ENCODE results near the gene TXNL4A.

The TXNL4A gene

DNA sequence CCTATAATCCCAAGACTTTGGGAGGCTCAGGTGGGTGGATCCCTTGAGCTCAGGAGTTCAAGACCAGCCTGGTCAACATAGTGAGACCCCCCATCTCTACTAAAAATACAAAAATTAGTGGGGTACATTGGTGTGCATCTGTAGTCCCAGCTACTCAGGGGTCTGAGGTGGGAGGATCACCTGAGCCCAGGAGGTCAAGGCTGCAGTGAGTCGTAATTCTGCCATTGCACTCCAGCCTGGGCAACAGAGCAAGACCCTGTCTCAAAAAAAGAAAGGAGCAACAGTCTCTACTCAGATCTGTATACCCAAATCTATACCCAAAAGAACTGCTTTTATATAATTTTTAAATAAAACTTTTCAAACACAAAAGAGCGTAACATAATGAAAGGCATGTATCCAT lies 29.4 kb downstream of the TXNL4A start:
- Histone ChIP-seq H3K36me3 (ENCODE audit: control insufficient read depth, insufficient read depth, low read length) (no peaks in the 10 kb centered on the region), H3K27me3 (ENCODE audit: control insufficient read depth, insufficient read depth, low read length, poor library complexity, severe bottlenecking) (peaks cover 58% of the 10 kb centered on the region), H3K9me3 (ENCODE audit: control insufficient read depth, low read length) (no peaks in the 10 kb centered on the region), H3K27ac (ENCODE audit: insufficient read depth, low read depth, low read length, poor library complexity, severe bottlenecking) (no peak overlapping the region), H3K4me1 (ENCODE audit: control insufficient read depth, insufficient read depth, low read length) (peaks cover 25% of the 10 kb centered on the region), H3K4me3 (ENCODE audit: insufficient read depth, low read depth, low read length) (no peak overlapping the region)
- 98 to 100% methylated on average over 2 of the region's 2 CpGs for WGBS, 2 experiments

- H3K4me3 ChIP-seq (ENCODE audit: insufficient read depth, low read depth, low read length) = no peak overlapping the region
- peaks cover 57% of the 10 kb centered on the region for H3K27me3 ChIP-seq (ENCODE audit: control insufficient read depth, insufficient read depth, low read length, poor library complexity, severe bottlenecking)
- no peaks in the 10 kb centered on the region for H3K36me3 ChIP-seq (ENCODE audit: control insufficient read depth, insufficient read depth, low read length)
- WGBS, 2 experiments = 87 to 94% methylated on average over 2 of the region's 2 CpGs
- peaks cover 26% of the 10 kb centered on the region for H3K4me1 ChIP-seq (ENCODE audit: control insufficient read depth, insufficient read depth, low read length)
- no peak overlapping the region for H3K27ac ChIP-seq (ENCODE audit: insufficient read depth, low read depth, low read length, poor library complexity, severe bottlenecking)
- no peaks in the 10 kb centered on the region for H3K9me3 ChIP-seq (ENCODE audit: control insufficient read depth, low read length)
These were observed 32.1 kb downstream of the TXNL4A start for GRCh38 chr18:79956276-79956675.

- 90 to 91% methylated on average over 12 of the region's 12 CpGs for WGBS, 2 experiments
- Histone ChIP-seq H3K4me3 (ENCODE audit: insufficient read depth, low read depth, low read length) (no peak overlapping the region), H3K27me3 (ENCODE audit: control insufficient read depth, insufficient read depth, low read length, poor library complexity, severe bottlenecking) (peaks cover 53% of the 10 kb centered on the region), H3K4me1 (ENCODE audit: control insufficient read depth, insufficient read depth, low read length) (peaks cover 18% of the 10 kb centered on the region), H3K9me3 (ENCODE audit: control insufficient read depth, low read length) (no peaks in the 10 kb centered on the region), H3K27ac (ENCODE audit: insufficient read depth, low read depth, low read length, poor library complexity, severe bottlenecking) (no peak overlapping the region), H3K36me3 (ENCODE audit: control insufficient read depth, insufficient read depth, low read length) (no peaks in the 10 kb centered on the region)
These were observed 32.9 kb downstream of the TXNL4A start for GRCh38 chr18:79955302-79956075.

DNA sequence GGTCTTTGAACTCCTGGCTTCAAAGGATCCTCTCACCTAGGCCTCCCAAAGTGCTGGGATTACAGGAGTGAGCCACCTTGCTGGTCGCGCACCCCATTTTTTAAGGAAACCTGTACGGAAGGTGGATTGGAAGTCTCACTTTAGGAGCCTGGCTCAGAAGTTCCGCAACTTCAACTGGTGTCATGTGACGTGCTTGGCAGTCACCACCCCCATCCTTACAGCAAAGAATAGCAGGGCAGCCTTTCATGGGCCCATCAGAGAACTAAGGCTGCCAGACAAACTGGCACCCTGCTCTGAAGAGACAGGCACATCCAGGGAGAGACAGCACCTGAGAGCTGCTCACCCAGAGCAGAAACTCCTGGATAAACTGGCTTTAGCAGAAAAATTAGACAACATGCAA lies 33.6 kb downstream of the TXNL4A start:
- H3K27ac ChIP-seq (ENCODE audit: insufficient read depth, low read depth, low read length, poor library complexity, severe bottlenecking) = no peak overlapping the region
- no peaks in the 10 kb centered on the region for H3K9me3 ChIP-seq (ENCODE audit: control insufficient read depth, low read length)
- 71 to 79% methylated on average over 5 of the region's 5 CpGs for WGBS, 2 experiments
- peaks cover 60% of the 10 kb centered on the region for H3K27me3 ChIP-seq (ENCODE audit: control insufficient read depth, insufficient read depth, low read length, poor library complexity, severe bottlenecking)
- no peak overlapping the region for H3K4me3 ChIP-seq (ENCODE audit: insufficient read depth, low read depth, low read length)
- peaks cover 13% of the 10 kb centered on the region for H3K4me1 ChIP-seq (ENCODE audit: control insufficient read depth, insufficient read depth, low read length)
- no peaks in the 10 kb centered on the region for H3K36me3 ChIP-seq (ENCODE audit: control insufficient read depth, insufficient read depth, low read length)

DNA sequence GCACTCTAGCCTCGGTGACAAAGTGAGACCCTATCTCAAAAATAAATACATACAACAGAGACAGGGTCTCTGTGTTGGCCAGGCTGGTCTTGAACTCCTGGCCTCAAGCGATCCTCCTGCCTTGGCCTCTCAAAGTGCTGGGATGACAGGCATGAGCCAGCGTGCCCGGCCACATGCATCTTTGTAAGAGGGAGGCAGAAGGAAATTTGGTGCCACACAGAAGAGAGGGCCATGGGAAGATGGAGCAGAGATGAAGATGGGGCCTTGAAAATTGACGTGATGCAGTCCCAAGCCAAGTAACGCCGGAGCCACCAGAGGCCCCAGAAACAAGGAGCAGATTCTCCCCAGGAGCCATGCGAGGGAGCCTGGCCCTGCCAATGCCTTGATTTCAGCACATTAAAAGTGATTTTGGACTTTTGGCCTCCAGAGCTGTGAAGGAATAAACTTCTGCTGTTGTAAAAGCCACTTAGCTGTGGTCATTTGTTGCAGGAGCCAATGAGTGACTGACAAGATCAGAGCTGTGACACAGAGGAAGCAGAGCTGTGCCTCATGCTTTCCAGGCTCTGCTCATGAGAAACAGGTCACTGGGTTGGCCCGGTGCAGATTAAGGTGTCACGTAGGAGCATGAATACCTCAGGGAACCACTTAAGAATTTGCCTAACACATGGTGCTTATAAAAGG lies 34.3 kb downstream of the TXNL4A start:
- H3K4me1 ChIP-seq (ENCODE audit: control insufficient read depth, insufficient read depth, low read length) = peaks cover 10% of the 10 kb centered on the region
- H3K4me3 ChIP-seq (ENCODE audit: insufficient read depth, low read depth, low read length) = no peak overlapping the region
- no peaks in the 10 kb centered on the region for H3K9me3 ChIP-seq (ENCODE audit: control insufficient read depth, low read length)
- peaks cover 61% of the 10 kb centered on the region for H3K27me3 ChIP-seq (ENCODE audit: control insufficient read depth, insufficient read depth, low read length, poor library complexity, severe bottlenecking)
- H3K36me3 ChIP-seq (ENCODE audit: control insufficient read depth, insufficient read depth, low read length) = no peaks in the 10 kb centered on the region
- 87 to 89% methylated on average over 10 of the region's 10 CpGs for WGBS, 2 experiments
- no peak overlapping the region for H3K27ac ChIP-seq (ENCODE audit: insufficient read depth, low read depth, low read length, poor library complexity, severe bottlenecking)

DNA sequence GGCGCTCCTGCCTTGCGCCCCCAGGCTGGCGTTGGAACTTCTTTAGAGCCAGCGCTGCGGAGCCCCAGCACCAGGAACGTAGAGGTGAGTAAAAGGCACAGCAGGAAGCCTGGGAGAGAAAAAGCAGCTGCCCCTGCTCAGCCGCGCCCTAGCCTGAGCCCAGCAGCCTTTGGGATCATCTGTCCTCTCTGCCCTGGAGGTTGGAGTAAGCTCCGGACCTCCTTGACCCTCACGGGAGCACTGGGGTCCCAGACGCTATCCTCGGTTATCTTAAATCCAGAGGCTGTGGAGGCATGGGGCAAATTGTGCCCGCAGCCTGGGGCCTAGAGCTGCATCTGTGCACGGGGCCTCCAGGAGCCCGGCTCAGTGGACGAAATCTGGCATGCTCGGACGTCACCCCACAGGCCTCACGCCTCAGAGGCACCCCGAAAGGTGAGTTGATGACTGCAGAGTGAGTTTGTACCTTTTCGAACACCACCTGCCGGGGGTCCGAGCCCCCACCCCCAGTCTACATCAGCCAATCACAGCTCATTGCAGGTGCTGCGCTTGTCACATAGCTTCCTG lies 35.3 kb downstream of the TXNL4A start:
- 31 to 32% methylated on average over 24 of the region's 24 CpGs for WGBS, 2 experiments
- no peaks in the 10 kb centered on the region for H3K9me3 ChIP-seq (ENCODE audit: control insufficient read depth, low read length)
- peaks cover 10% of the 10 kb centered on the region for H3K4me1 ChIP-seq (ENCODE audit: control insufficient read depth, insufficient read depth, low read length)
- H3K36me3 ChIP-seq (ENCODE audit: control insufficient read depth, insufficient read depth, low read length) = no peaks in the 10 kb centered on the region
- no peak overlapping the region for H3K4me3 ChIP-seq (ENCODE audit: insufficient read depth, low read depth, low read length)
- H3K27me3 ChIP-seq (ENCODE audit: control insufficient read depth, insufficient read depth, low read length, poor library complexity, severe bottlenecking) = peaks cover 61% of the 10 kb centered on the region
- H3K27ac ChIP-seq (ENCODE audit: insufficient read depth, low read depth, low read length, poor library complexity, severe bottlenecking) = no peak overlapping the region

DNA sequence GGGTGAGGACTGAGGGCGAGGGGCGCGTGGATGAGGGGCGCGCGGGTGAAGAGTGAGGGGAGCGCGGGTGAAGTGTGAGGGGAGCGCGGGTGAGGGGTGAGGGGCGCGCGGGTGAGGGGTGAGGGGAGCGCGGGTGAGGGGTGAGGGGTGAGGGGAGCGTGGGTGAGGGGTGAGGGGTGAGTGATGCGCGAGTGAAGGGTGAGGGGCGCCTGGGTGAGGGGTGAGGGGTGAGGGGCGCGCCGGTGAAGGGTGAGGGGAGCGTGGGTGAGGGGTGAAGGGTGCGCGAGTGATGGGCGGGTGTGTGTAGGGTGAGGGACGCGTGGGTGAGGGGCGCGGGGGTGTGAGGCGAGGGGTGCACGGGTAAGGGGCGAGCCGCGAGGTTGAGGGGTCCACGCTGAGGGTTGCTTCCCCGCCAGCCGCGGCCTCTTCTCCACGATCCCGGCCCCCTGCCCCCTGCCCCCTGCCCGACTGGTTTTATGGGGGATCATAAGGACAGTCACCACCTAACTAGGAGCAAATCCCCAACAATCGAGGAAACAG lies 35.8 kb downstream of the TXNL4A start:
- H3K27ac ChIP-seq (ENCODE audit: insufficient read depth, low read depth, low read length, poor library complexity, severe bottlenecking) = no peak overlapping the region
- peaks cover 61% of the 10 kb centered on the region for H3K27me3 ChIP-seq (ENCODE audit: control insufficient read depth, insufficient read depth, low read length, poor library complexity, severe bottlenecking)
- WGBS, 2 experiments = 6 to 7% methylated on average over 43 of the region's 43 CpGs
- H3K36me3 ChIP-seq (ENCODE audit: control insufficient read depth, insufficient read depth, low read length) = no peaks in the 10 kb centered on the region
- no peaks in the 10 kb centered on the region for H3K9me3 ChIP-seq (ENCODE audit: control insufficient read depth, low read length)
- H3K4me3 ChIP-seq (ENCODE audit: insufficient read depth, low read depth, low read length) = peak overlapping the region; percentile 60
- H3K4me1 ChIP-seq (ENCODE audit: control insufficient read depth, insufficient read depth, low read length) = peaks cover 10% of the 10 kb centered on the region

DNA sequence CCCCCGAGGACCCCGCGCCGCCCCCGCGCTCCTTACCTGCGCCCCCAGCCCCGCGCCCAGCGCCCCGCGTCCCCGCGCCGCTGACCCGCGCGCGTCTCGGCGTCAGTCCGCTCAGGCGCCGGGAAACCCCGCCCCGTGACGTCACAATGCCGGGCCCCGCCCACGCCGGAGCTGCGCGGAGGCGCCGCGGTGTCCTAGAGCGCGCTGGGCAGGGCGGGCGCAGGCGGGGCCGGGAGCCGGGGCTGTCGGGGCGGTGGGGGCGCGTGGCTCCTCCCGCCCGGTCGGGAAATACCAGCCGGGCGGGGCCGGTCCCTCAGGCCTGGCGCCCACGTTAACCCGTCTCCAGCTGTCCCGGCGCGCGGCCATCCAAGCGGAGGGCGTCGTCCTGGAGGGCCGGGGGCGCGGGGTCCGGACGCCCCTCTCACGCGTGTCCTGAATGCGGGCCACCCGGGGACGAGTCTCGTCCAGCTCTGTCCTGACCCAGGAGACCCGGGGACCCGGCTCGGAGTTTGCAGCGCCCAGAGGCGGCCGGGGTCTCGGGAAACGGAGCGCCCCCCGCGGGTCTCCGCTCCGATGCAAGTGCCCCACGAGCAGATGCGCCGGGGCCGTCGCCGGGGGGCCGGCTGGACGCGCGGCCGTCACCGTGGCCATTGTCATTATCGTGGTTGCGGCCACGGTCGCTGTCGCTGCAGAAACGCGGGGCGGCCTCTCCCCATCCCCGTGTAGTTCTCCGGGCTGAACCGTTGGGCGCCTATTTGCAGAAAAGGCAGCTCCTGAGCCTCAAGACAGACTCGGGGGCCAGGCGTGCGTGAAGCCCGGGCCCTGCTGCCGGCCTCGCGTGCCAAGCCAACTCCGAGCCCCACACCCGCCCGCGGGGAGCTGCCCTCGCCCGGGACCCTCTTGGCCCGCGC lies 36.6 kb downstream of the TXNL4A start, which contains the start of gene SLC66A2:
SLC66A2 (minus strand) TSS at position 109 of the 911 bp plus-strand sequence. CDS start 727 bp downstream, outside the sequence.
- Histone ChIP-seq H3K27ac (ENCODE audit: insufficient read depth, low read depth, low read length, poor library complexity, severe bottlenecking) (no peak within 1 kb of the TSS), H3K36me3 (ENCODE audit: control insufficient read depth, insufficient read depth, low read length) (no peaks in the 10 kb centered on the region), H3K27me3 (ENCODE audit: control insufficient read depth, insufficient read depth, low read length, poor library complexity, severe bottlenecking) (peaks cover 61% of the 10 kb centered on the region), H3K4me1 (ENCODE audit: control insufficient read depth, insufficient read depth, low read length) (peaks cover 10% of the 10 kb centered on the region), H3K4me3 (ENCODE audit: insufficient read depth, low read depth, low read length) (peak within 1 kb of the TSS; percentile 60), H3K9me3 (ENCODE audit: control insufficient read depth, low read length) (no peaks in the 10 kb centered on the region)
- 1% methylated on average over 126 of the region's 126 CpGs for WGBS, 2 experiments

DNA sequence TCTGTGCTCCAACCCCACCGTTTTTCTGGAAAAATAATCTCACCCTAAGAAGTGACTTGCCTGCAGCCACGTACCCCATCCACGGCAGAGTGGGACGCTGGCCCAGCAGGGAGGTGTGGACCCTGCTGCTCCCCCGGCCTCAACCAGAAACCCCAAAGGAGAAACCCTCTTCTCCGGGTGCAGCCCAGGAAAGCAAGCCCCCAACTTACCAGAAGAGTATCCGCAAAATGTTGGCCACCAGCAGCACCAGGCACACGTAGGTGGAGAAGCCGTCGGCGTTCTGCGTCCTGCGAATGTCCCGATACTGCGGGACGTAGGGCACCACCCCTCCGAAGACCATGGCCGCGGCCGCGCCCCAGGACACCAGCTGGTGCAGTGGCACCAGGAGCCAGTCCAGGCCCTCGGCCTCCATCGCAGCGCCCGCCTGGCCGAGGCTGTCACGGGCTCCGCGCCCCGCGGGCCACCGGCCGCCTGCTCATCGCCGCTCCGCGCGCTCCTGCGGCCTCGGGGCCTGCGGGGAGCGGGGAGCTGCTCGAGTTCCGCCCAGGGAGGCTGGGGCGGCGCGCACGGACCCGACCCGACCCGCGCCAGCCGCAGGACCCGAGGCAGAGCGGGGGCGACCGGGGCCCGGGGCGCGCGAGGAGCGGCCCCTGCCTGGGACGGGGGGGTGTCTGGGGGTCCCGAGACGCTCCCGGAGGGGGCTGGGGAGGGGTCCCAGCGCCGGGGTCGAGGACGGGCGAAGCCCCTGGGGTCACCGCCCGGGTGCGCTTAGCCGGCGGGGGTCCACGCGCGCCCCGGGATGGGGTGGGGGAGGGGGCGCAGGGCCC lies 37.6 kb downstream of the TXNL4A start:
- Histone ChIP-seq H3K36me3 (ENCODE audit: control insufficient read depth, insufficient read depth, low read length) (no peaks in the 10 kb centered on the region), H3K27me3 (ENCODE audit: control insufficient read depth, insufficient read depth, low read length, poor library complexity, severe bottlenecking) (peaks cover 52% of the 10 kb centered on the region), H3K4me3 (ENCODE audit: insufficient read depth, low read depth, low read length) (peak overlapping the region; percentile 60), H3K27ac (ENCODE audit: insufficient read depth, low read depth, low read length, poor library complexity, severe bottlenecking) (no peak overlapping the region), H3K4me1 (ENCODE audit: control insufficient read depth, insufficient read depth, low read length) (peaks cover 10% of the 10 kb centered on the region), H3K9me3 (ENCODE audit: control insufficient read depth, low read length) (no peaks in the 10 kb centered on the region)
- WGBS, 2 experiments = 6 to 7% methylated on average over 81 of the region's 81 CpGs
